Colon (tissue), 2 donors: ENCODE data around the gene EYA4.

Experiments used
- FAIRE-seq: peaks from 2 replicates; lab custom pipeline; 2012; peaks lifted over from hg19 to GRCh38; lab: Jason Lieb, UNC
- donor health status: control.
- donor health status: control.

Gene EYA4

GRCh38 chr6:133289733-133290306, 48.7 kb downstream of the EYA4 start:
- FAIRE-seq = no peak

GRCh38 chr6:133290930-133291329, 49.8 kb downstream of the EYA4 start:
- no peak for FAIRE-seq

- no peak for FAIRE-seq
These were observed 50.5 kb downstream of the EYA4 start for GRCh38 chr6:133291671-133292070.

GRCh38 chr6:133297657-133298056, 56.5 kb downstream of the EYA4 start:
- FAIRE-seq = no peak

GRCh38 chr6:133298335-133298734, 57.2 kb downstream of the EYA4 start:
- FAIRE-seq = no peak

- FAIRE-seq = no peak
These were observed 57.6 kb downstream of the EYA4 start for GRCh38 chr6:133298801-133299200.

GRCh38 chr6:133300896-133301295, 59.7 kb downstream of the EYA4 start:
- no peak for FAIRE-seq

GRCh38 chr6:133301835-133302234, 60.7 kb downstream of the EYA4 start:
- FAIRE-seq = no peak

GRCh38 chr6:133306931-133307330, 65.8 kb downstream of the EYA4 start:
- no peak for FAIRE-seq

GRCh38 chr6:133309579-133309978, 68.4 kb downstream of the EYA4 start:
- FAIRE-seq = no peak

- FAIRE-seq = no peak
These were observed 70.8 kb downstream of the EYA4 start for GRCh38 chr6:133312006-133312405.

GRCh38 chr6:133313068-133313467, 71.9 kb downstream of the EYA4 start:
- no peak for FAIRE-seq

GRCh38 chr6:133314947-133315346, 73.8 kb downstream of the EYA4 start:
- no peak for FAIRE-seq

- FAIRE-seq = no peak
These were observed 74.7 kb downstream of the EYA4 start for GRCh38 chr6:133315811-133316210.

- no peak for FAIRE-seq
These were observed 76.5 kb downstream of the EYA4 start for GRCh38 chr6:133317704-133318103.

GRCh38 chr6:133326584-133326983, 85.4 kb downstream of the EYA4 start:
- FAIRE-seq = no peak

GRCh38 chr6:133333852-133334251, 92.7 kb downstream of the EYA4 start:
- no peak for FAIRE-seq

- no peak for FAIRE-seq
These were observed 96.2 kb downstream of the EYA4 start for GRCh38 chr6:133337308-133337707.

GRCh38 chr6:133339543-133340384, 98.6 kb downstream of the EYA4 start:
- FAIRE-seq = no peak

GRCh38 chr6:133340557-133340956, 99.4 kb downstream of the EYA4 start:
- no peak for FAIRE-seq

GRCh38 chr6:133341607-133342158, 100.5 kb downstream of the EYA4 start:
- FAIRE-seq = no peak

- no peak for FAIRE-seq
These were observed 102.1 kb downstream of the EYA4 start for GRCh38 chr6:133343220-133343619.

- FAIRE-seq = no peak
These were observed 107.7 kb downstream of the EYA4 start for GRCh38 chr6:133348846-133349245.

- no peak for FAIRE-seq
These were observed 109.8 kb downstream of the EYA4 start for GRCh38 chr6:133350928-133351327.
